Esophagus squamous epithelium (tissue), 4 donors: ENCODE results near the gene RABGAP1L.
A peak's percentile ranks its signal among the peaks of the same experiment; 100 is the strongest.
"Not testable (repeated sequence)": the region's sequence is repeated elsewhere in the genome, so short reads cannot be mapped to it uniquely, and the experiment has no call there.

Experiments used
- CTCF ChIP-seq, 6 experiments: fragments of 450-650 bp in 4 of 6; fragments of 200-600 bp in 2 of 6; sonication (generic) in 2 of 6; IDR thresholded peaks; one replicate each; pipeline ENCODE4 v1.5.1; 2016 to 2019; ENCODE audit warnings: antibody characterized with exemption in 6 of 6, mild to moderate bottlenecking in 4 of 6, moderate library complexity in 4 of 6
- POLR2A ChIP-seq, 4 donors: fragments of 450-650 bp; IDR thresholded peaks; one replicate each; pipeline ENCODE4 v1.6.1; 2017; ENCODE audit warnings: antibody characterized with exemption in 4 of 4, mild to moderate bottlenecking in 4 of 4, moderate library complexity in 3 of 4

GRCh38 chr1:174238845-174239501 is 79.7 kb downstream of the RABGAP1L start:
- not testable (repeated sequence) for TF ChIP-seq CTCF (IDR thresholded peaks at IDR 0.05)
- TF ChIP-seq POLR2A (IDR thresholded peaks at IDR 0.05) = peak in 1 of 4 donors; percentile 20
